GM21360 (cell line): ENCODE results near the gene FNDC7.
A peak's percentile ranks its signal among the peaks of the same experiment; 100 is the strongest.
"Not testable (repeated sequence)": the region's sequence is repeated elsewhere in the genome, so short reads cannot be mapped to it uniquely, and the experiment has no call there.

Source experiments
- ATAC-seq: cut with Tn5 transposase; IDR thresholded peaks from one replicate; pipeline ENCODE4 v1.9.1; 2021; ENCODE audit warnings: mild to moderate bottlenecking, moderate library complexity; ENCODE audit not compliant: unreplicated experiment

FNDC7 gene

DNA sequence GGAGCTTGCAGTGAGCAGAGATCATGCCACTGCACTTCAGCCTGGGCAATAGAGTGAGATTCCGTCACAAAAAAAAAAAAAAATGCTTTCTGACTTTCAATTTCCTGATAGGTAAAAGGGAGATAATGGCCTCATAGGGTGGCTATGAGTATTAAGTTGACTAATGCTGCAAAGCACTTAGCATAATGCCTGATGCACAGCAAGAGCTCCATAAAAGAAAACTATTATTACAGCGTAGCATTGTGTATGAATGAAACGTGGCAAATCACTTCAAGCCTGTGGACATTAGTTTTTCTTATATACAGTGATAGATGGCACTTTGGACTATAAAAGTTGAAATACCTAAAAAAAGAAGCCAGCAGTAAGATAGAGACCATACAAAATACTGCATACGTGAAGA is 16.8 kb downstream of the FNDC7 start:
- ATAC-seq, result no peak

DNA sequence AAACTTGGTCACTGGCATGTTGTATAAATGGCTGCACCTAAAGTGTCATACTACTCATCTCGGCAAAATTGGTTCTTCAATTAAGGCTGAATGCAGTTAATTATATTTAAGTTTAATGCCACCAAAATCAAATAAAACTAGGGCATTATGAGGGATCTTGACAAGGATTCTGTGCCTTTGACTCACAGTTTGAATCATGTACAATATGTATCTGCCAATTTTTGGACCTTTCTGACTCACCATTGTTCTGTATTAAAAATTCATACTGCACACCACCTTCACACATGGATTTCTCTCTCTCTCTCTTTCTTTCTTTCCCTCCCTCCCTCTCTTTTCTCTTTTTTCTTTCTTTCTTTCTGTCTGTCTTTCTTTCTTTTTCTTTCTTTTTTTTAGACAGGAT is 19.7 kb downstream of the FNDC7 start:
- no peak for ATAC-seq

DNA sequence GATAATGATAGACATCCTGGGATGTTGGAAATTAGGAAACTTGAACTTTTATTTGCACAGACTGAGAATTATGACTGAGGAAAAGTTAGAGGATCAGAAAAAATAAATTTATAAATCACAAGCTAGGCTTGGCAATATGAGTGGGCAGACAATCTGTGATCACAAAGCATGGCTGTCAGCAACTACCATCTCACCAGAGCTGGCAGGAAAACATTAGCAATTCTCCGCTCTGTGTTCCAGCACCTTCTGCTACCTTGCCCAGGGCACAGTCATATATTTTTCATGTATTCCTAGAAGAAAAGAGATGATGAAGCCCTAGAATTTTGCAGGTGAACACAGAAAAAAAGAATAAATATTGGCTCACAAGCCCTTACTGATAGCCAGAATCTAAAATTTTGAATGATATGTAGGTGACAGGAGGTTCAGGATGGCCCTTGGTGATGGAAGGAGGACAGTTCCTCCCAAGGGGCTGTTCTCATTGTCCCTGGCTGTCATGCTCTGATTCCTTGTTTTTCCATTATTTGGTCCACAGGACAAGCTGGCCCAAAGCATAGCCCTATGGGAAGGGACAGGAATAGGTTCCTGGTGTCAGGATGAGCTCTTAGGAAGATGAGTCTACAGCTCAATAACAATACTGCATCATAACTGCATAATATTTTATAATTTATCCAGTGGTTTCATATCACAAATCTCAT is 21.6 kb downstream of the FNDC7 start:
- no peak for ATAC-seq

DNA sequence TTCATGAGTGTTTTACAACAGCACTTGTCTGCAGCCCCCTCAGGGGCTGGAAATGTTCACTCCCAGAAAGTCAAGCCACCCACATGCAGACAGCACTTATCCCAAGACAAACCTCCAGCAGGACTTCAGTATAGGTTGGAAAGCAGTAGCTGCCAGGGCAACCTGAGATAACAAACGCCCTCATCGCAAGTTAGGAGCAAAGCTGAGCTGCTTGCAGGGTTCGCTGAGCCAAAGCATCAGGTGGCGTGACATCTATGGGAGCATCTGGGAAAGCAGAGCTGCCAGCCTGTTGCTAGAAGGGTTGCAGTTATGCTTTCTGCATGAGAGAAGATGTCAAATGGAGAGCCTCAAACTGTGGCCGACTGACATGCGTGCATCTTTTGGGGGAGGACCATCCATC is 29.5 kb downstream of the FNDC7 start:
- no peak for ATAC-seq

DNA sequence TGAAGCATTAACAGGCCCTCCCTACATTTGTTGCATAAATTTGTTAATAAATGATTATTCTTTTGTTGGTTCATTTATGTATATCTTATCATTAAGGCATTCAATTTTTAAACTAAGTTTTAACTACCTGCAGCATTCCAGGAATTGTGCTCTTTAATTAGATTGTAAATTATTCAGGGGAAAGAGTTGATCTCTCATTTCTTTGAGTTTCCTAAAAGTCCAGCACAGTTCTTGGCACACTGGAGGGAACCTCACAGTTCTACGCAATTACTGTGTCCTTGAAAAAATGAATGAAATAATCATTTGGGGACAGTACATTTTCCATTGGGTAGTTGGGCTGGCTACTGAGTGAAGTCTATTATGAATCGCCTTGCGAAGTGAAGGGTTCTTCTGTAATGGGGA is 33.3 kb downstream of the FNDC7 start:
- no peak for ATAC-seq

DNA sequence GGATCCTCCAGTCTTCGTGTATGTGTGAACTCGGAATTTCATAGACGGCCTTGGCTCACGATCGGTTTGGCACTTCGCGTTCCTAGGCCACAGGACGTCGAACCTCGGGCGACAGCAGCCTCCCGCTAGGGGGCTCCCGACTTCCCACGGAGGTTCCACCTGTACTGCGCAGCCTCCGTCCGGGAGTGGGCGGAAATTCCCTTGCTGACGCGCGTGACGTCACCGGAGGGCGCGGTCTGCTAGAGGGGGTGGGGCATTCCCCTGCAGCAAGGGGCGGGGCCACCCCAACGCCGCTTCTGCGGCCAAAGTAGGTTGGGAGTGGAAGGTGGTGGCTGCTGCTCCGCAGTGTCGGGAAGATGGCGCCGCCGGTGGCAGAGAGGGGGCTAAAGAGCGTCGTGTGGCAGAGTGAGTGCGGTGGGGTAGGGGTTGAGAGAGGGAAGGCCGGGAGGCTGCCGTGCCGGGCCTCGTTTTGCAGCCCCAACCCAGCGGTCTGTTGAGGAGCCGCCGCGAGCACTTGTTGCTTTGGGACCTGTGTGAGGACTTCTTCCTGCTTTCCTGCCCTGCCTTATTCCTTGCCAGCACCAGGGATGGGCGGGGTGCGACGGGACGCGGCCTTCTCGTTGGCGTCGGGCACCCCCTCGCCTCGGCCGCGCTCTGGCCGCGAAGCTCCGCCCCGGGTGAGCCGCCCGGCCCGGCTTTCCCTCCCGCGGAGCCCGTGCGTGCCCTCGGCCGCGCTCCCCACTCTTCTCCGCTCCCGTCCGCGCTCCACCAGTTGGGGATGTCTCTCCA is 33.9 kb downstream of the FNDC7 start, which contains the start of gene STXBP3:
Gene STXBP3, plus strand, starts transcription at position 293 of the 789 bp plus-strand sequence. Its CDS starts 64 bp downstream, at position 357.
- peak; percentile 84 for ATAC-seq

DNA sequence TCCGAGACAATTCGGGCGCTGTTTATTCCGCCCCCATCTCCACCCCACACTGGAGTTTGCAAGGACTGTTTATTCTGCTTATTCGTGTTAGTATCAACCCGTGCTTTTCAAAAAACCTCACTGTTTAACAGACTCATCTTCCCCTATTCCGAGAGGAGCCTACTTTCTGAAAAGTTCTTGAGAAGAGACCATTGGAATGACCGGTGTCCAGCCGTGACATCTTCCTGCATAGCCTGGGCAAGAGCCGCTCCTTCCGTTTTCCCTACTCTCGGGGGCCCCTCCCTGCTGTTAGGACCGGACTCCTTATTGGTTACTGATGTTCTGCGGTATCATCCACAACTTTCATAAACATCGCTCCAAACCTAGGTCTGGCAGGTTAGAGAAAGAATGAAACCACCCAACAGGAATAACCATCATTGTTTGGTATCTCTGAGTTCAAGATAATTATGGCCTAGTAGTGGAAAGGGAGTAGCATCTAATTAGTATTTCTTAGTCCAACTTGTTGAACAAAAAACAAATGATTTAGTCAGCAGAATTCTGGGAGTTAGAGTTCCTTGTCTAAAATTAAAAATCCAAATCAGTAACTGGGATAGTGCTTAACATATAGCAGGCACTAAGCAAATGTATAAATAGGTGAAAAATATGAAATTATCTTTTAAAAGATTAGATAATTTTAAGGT is 34.6 kb downstream of the FNDC7 start:
- peak; percentile 24 for ATAC-seq

DNA sequence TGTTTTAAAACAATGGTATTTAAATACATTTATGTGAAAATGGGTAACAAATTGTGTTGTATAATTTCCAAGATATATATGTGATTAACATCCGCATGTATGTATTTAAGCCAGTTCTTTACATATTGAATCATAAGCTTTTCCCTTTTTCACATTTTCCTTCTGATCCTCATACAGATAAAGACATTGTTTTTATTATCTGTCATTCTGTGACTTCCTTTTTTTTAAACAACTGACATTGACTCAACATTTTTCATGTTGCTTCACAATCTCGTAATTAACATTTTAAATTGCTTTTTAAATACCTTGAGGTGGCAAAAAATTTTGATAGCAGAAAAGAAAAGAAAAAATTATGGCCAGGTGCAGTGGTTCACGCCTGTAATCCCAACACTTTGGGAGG is 35.2 kb downstream of the FNDC7 start:
- no peak for ATAC-seq

DNA sequence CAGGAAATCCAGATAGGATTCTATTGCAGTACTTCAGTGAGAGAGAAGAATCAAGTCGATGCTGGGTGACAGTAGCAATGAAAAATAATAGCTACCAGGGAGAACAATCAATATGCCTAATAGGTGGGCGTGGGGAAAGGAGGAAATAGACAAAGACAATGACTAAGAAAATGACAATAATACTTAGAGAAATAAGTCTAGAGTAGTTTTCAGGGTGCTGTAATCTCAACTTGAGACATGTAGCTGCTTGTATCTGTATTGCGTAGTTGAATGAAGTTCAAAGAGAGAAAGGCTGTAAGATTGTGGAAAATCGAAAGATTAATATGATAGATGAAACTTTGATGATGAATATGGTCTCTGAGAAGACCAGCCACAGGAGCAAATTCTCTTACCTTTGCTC is 36.4 kb downstream of the FNDC7 start:
- ATAC-seq, result no peak

DNA sequence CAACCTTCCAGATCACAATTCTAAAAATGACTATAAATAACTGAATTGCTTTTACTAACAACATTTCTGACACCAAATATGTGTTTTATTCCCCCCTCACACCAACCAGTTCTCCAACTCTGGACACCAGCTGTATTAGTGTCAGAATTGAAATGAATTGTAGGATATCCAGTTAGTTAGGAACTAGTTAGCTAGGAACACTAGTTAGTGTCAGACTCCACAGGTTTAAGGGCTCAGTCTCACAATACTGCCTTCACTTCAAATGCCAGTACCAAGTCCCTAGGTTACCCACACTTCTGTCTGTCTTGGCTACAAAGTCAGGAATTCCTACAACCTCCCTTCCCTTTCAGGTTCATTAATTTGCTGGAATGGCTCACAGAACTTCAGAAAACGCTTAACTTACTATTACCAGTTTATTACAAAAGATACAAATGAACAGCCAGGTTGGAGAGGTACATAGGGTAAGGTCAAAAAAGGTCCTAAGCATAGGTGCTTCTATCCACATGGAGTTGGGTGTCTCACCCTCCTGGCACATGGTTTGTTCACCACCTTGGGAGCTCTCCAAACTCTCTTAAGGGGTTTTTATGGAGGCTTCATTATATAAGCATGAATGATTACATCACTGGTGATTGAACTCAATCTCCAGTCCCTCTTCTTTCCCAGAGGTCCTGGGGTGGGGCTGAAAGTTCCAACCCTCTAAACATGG is 37.9 kb downstream of the FNDC7 start:
- no peak for ATAC-seq

DNA sequence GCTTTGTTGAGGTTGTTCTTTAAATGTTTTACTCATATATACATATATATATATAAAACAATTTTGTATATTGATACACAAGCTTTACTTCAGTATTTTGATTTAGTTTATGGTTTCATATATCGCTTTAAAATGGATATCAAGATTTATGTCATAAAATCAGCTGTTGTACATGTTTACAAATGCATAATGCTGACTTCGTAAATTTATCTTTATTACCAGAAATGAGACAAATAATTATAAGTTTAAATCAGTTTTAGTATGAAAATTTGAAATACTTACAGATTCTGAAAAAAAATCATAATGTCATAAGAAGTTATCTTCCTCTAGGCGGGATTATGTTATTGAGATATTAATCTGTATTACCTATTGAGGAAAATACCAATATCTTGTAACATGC is 40.7 kb downstream of the FNDC7 start:
- ATAC-seq, result no peak

DNA sequence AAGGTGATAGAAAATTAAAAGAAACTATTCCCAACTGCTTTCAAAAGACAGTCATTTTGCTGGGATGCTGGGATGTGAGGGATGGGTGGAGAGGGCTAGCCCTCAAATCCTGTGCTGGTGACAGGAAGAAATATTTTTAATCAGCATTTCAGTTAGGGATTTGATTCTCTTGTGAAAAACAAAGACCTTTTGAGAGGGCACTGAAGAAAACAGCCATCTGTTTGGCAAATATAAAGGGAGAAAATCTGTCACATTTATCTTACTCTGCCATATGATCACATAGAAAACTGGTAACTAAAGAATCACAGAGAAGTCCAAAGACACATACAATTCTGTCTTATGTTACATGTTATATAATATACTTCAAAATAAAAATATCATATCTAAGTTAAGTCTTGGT is 46.1 kb downstream of the FNDC7 start:
- ATAC-seq, result no peak

DNA sequence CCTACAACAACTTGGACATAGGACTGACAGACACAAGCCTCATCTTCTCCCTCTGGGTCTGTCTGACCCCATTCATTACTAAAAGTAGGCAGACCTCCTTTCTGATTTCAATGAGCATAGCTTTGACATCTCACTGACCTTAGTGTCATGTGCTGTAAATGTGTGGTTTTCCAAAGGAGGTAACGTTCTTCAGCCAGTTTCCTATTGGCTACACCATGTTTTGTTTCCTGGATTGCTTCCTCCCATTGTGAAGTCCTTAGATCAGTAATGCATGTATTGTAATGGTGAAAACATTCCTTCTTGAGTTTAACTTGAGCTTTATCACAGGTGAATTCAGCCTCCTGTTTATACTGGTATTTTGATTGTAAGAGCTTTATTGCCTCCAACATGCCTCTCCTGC is 54.4 kb downstream of the FNDC7 start:
- ATAC-seq, result no peak

DNA sequence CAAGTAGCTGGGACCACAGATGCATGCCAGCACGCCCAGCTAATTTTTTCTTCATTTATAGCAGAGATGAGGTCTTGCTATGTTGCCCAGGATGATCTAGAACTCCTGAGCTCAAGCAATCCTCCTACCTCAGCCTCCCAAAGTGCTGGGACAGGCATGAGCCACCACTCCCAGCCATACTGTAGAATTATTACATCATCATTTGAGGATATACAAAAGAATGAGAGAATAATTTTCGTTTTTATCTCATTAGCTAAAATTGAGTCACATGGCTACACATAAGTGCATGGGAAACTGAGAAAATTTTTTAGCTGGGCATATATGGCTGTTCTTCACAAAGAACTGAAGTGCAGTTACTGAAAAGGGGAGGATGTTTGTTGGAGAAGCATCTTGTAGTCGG is 55.0 kb downstream of the FNDC7 start:
- ATAC-seq, result no peak

DNA sequence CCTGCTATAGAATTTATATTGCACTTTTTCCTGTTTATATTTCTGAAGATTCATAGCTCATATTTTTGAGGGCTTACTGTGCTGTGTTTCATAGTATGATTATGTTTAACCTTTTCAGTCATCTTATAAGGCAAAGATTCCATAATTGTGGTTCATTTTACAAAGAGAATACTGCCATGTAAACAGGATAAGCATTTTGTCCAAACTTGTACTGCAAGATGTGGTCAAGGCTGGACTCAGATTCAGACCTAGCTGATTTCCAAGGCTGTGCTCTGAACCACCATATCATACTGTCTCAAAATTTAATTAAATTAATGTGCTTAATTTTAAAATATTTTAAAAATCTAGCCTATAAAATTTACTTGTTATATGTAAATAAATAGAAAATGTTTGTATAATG is 65.1 kb downstream of the FNDC7 start:
- no peak for ATAC-seq

DNA sequence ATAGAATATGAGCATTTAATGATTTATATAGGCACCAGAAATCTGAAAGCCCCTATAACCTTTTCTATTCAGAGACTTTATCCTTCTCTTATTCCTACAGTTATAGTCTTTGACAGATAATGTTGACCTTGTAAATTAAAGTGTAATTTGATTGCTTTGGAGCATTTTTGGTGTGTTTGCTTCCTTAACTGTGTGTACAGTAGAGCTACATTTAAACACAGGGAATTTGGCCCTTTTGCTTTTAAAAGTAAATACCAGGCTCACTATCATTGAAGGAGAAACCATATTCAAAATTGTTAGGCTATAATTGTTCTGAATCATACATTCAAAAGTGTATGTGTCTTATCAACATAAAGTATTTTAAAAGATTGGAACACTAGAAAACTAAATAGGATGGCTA is 66.7 kb downstream of the FNDC7 start:
- no peak for ATAC-seq

DNA sequence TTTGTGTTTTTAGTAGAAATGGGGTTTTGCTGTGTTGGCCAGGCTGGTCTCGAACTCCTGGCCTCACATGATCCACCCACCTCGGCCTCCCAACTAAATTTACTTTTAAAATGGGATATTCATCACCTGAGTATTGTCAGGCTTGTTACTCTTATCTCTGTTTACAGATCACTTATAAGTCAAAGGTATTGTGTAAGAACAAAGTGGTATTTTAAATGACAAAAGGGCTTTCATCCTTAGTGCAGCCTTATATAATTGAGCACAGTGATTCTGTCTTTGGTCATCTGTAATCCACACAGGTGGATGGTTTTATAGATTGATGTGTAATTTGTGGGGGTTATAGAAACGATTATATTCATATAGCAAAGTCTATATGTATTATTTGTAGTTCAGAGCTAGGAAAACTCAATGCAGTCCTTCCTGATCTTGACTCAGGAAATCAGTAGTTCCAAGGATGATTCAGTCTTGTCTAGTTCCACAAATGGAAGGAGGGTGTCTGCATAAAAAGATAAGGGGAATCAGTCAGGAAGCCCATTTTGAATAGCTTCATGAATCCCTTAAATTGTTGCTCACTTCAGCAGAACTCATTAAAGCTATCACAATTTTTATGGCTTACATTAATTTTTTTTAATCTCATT is 68.3 kb downstream of the FNDC7 start:
- no peak for ATAC-seq

DNA sequence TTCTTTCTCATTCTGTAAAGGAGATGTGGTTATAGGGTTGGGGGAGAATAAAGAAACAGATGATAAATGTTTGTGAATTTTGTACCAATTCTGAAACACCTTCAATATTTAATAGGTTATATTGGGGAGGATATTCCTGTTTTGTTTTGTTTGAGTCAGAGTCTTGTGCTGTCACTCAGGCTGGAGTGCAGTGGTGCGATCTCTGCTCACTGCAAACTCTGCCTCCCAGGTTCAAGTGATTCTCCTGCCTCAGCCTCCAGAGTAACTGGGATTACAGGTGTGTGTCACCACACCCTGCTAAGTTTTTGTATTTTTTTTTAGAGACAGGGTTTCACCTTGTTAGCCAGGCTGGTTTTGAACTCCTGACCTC is 68.9 kb downstream of the FNDC7 start:
- ATAC-seq, result not testable (repeated sequence)

DNA sequence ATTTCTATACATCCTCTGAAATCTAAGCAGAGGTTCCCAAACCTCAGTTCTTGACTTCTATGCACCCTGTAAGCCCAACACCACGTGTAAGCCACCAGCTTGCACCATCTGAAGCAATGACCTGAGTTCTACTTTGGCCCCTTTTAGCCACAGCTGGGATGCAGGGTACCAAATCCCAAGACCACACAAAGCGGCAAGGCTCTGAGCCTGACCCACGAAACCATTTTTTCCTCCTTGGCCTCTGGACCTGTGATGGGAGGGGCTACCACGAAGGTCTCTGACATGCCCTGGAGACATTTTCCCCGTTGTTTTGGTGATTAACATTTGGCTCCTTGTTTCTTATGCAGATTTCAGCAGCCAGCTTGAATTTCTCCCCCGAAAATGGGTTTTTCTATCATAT is 72.6 kb downstream of the FNDC7 start:
- no peak for ATAC-seq

DNA sequence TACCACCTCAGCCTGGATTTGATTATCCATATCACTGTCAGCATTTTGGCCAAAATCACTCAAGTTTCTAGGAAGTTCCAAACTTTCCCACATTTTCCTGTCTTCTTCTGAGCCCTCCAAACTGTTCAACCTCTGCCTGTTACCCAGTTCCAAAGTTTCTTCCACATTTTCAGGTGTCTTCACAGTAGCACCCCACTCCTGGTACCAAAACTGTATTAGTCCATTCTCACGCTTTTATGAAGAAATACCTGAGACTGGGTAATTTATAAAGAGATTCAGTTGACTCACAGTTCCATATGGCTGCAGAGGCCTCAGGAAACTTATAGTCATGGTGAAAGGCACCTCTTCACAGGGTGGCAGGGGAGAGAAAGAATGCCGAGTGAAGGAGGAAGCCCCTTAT is 73.2 kb downstream of the FNDC7 start:
- no peak for ATAC-seq

DNA sequence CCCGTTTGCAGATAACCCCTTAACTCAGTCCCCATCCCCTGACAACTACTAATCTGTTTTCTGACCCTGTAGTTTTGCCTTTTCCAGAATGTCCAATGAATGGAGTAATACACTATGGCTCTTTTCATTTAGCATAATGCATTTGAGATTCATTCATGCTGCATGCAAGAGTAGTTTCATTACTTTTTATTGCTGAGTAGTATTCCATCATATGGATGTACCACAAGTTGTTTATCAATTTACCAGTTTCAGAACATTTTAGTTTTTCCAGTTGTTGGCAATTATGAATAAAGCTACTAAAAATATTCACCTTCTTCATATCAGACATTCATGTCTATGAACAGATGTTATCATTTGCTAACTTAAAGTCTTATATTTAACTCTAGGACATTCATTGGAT is 79.1 kb downstream of the FNDC7 start:
- ATAC-seq, result no peak
